Activated CD8-positive, alpha-beta memory T cell treated with anti-CD3 and anti-CD28 coated beads for 36 hours (primary cell): ENCODE measurements around the gene ELOA. TPM values are rescaled to one million over a fixed set of nuclear protein-coding genes. Genes with fewer than 3 reads are reported as not detected.
"Not testable (repeated sequence)": the region's sequence is repeated elsewhere in the genome, so short reads cannot be mapped to it uniquely, and the experiment has no call there.

Experiments used
- CTCF ChIA-PET: fragments of 350-600 bp; sonication (Branson Sonifier 250); formaldehyde crosslinking; loops from one replicate; lab custom pipeline; 2021; ENCODE audit warnings: antibody characterized with exemption; lab: Charles Lee
- POLR2A ChIA-PET: fragments of 350-600 bp; sonication (Branson Sonifier 250); formaldehyde crosslinking; loops from one replicate; lab custom pipeline; 2021; ENCODE audit warnings: antibody characterized with exemption; lab: Charles Lee
- total RNA-seq, 2 experiments: library from RNA; stranded (reverse); gene quantifications; one replicate each; pipeline ENCODE4 v1.2.3, GENCODE V29; 2021

The ELOA gene
- total RNA-seq, 2 experiments from 2014 or later = 63.1 to 66.0 TPM

DNA sequence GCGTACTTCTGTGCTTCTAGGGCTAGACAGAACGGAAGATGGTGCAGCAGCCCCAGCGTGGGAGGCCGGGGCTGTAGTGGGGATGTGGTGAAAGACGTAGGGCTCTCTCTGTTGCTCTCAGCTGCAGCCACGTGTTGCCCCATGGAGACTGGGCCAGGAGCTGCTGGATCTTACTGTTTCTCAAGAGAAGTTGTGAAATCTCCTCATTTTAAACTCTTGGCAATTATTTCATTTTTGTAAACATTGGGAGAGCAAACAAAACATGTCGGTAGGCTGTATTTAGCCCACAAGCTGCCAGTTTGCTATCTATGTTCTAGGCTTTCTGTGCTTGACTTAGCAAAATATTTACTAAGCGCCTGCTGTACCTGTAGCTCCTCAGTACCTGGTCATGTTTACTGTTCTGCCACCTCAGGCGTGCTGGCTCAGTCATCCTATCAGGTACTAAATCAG lies 15.9 kb upstream of the ELOA start:
- POLR2A ChIA-PET = interaction anchor here (1.0 kb wide), 1 partner anchor 16 kb away, joined by 3 read pairs; the partner anchor contains the start of gene ELOA
- CTCF ChIA-PET = interaction anchor here (0.6 kb wide), 1 partner anchor 91 kb away, joined by 3 read pairs; no protein-coding TSS in a partner anchor

DNA sequence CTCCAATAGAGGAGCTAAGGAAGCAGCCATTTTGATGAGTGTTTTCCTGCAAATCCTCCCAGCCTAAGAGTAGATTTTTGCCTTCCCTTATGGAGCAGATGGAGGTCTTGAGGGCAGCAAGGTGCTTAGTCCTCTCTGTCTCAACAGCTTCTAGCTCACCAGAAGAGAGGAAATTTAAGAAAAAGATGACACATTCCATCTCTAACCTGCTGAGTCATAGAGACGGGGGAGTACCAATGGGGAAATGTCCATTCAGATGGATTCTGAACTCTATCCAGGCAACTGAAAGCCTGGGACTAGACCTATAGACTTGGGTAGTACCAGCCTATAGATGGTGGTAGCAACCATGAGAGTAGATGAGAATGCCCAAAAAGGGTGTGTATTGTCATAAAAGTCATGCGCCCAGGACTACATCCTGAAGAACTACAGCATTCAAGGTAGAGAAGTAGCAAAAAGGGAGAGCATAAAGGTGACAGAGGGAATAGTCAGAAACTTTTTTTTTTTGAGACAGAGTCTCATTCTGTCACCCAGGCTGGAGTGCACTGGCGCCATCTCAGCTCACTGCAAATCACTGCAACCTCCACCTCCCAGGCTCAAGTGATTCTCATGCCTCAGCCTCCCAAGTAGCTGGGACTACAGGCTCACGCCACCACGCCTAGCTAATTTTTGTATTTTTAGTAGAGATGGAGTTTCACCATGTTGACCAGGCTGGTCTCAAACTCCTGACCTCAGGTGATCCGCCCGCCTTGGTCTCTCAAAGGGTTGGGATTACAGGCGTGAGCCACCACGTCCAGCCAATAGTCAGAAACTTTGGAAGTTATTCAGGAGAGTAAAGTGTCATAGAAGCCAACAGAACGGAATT lies 10.7 kb upstream of the ELOA start:
- ChIA-PET POLR2A (interaction anchor here (1.2 kb wide), 1 partner anchor 11 kb away, joined by 3 read pairs; the partner anchor contains the start of gene ELOA), CTCF (interaction anchor here (0.5 to 1.3 kb wide), 2 partner anchors 33 to 741 kb away, joined by 3 to 4 read pairs; no protein-coding TSS in a partner anchor)

DNA sequence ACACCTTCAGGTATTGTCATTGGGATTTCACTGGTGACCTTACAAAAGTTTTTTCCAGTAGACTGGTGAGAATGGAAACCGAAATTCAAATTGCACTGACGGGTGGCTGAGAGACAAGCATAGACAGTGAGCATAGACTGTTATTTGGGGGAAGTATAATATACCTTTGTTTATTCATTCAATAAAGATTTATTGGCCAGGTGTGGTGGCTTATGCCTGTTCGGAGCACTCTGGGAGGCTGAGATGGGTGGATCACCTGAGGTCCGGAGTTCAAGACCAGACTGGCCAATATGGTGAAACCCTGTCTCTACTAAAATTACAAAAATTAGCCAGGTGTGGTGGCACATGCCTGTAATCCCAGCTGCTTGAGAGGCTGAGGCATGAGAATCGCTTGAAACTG lies 10.0 kb upstream of the ELOA start:
- POLR2A ChIA-PET = not testable (repeated sequence)

DNA sequence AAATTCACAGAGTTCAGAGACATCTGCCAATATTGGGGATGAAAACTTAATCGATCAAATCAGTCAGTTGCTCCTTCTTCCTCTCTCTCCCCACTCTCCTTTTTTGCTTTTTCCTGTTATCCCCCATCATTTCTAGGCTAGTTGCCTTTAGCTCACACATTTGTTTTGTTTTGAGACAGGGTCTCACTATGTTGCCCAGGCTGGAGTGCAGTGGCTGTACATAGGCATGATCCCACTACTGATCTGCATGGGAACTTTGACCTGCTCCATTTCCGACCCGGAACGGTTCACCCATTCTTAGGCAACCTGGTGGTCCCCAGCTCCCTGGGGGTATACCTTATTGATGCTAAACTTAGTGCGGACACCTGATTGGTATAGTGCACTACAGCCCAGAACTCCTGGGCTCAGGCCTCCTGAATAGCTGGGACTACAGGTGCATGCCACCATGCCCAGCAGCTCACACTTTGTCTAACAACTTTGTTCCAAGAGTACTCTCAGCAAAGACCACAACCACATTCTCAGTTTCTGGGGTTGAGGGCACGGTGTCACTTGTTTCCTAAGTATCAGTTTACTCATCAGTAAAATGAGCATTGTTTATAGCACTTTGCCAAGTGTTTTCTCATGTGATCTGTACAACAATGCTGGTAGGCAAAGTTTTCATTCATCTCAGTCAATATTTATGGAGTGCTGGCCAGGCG lies 6.7 kb upstream of the ELOA start:
- CTCF ChIA-PET = no interaction called here
- POLR2A ChIA-PET = interaction anchor here (0.6 kb wide), 1 partner anchor 15 kb away, joined by 5 read pairs; no protein-coding TSS in a partner anchor

More for the DNA sequence above, 10.0 kb upstream of the ELOA start:
- CTCF ChIA-PET = not testable (repeated sequence)

DNA sequence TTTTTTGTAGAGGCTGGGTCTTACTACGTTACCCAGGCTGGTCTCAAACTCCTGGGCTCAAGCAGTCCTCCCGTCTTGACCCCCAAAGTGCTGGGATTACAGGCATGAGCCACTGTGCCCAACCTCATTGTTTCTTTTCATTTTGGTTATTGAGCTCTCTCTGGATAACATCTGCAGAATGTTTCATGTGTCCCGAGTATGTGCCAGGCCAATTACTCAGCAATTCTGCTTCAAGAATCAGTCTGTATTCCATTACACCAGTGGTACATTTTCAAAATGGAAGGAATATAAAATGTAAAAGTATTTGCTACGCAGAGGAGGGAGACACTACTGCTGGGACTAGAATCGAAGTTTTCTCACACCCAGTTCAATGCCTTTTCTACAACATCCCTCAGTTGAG lies 1.7 kb upstream of the ELOA start:
- ChIA-PET POLR2A (no interaction called here), CTCF (interaction anchor here (1.4 kb wide), 1 partner anchor 13 kb away, joined by 3 read pairs; no protein-coding TSS in a partner anchor)

DNA sequence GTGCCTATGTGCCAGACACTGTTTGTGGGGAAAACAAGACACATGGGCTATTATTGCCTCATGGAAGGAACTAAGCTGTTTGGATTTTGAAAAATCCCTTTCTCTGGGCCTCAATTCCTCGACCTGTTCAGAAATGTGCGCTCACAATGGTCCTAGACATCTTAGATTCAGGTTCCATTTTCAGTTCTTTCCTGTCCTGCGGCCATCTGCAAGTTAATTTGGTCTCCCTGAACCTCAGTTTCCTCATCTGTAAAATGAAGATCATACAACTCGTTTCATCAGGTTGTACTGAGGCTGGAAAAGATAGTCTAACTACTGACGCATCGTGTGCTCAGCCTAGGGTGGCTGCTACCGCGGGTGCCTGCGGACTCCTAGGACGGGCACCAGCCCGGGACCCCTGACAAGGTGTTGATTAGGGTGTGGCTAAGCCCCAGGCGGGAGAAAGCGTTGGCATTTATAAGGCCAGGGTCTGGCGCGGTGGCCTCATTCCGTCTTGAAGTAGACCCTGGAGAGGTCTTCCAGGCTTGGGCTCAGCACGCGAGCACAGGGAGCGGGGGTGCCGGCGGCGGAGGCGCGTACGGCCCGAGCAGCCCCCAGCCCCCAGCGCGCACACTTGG lies 493 bp upstream of the ELOA start:
- POLR2A ChIA-PET = interaction anchor here (1.0 to 1.8 kb wide), 3 partner anchors 11 to 51 kb away, joined by 3 to 8 read pairs (median 4); partner anchors contain the start of genes PITHD1 and RPL11
- CTCF ChIA-PET = interaction anchor here (2.1 kb wide), 1 partner anchor 51 kb away, joined by 6 read pairs; the partner anchor contains the start of gene RPL11

DNA sequence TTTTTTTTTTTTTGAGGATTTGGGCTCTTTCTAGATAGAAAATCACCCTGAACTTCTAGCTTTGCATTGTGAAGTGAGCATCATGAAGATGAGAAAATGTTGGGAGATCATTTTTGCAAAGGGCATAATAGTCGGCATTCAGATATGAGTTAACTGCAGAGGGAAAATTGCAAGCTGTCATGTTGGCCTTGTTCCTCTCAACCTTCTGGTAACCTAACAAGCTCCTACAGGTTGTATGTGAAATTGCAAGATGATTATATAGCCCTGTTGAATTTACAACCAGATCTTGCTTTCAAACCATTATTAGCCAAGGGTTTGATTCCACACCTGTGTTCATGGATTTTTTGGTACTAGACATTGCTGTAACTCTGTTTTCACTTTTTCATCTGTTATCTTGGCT lies 2.2 kb downstream of the ELOA start:
- POLR2A ChIA-PET = interaction anchor here (0.8 to 1.5 kb wide), 2 partner anchors 33 to 1293 kb away, joined by 5 read pairs; partner anchors contain the start of gene PITHD1
- CTCF ChIA-PET = interaction anchor here (2.6 kb wide), 1 partner anchor 25 kb away, joined by 8 read pairs; no protein-coding TSS in a partner anchor

DNA sequence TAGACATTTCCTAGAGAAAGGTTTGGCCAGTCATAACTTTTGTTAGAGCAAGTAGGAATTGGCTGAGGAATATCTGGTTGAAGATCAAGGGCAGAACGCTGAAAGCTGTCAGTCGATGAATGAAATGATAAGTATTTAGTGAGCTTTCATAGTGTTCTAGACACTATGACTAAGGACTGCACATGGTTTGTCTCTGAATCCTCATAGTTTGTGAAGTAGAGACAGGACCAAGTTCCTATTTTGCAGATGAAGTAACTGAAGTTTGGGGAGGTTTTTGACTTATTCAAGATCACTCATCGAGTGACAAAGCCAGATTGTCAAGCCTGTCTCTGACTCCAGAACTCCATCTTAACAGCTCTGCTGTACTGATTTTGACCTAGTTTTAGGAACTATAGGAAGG lies 4.7 kb downstream of the ELOA start:
- POLR2A ChIA-PET = no interaction called here
- CTCF ChIA-PET = interaction anchor here (2.4 kb wide), 1 partner anchor 24 kb away, joined by 7 read pairs; no protein-coding TSS in a partner anchor

DNA sequence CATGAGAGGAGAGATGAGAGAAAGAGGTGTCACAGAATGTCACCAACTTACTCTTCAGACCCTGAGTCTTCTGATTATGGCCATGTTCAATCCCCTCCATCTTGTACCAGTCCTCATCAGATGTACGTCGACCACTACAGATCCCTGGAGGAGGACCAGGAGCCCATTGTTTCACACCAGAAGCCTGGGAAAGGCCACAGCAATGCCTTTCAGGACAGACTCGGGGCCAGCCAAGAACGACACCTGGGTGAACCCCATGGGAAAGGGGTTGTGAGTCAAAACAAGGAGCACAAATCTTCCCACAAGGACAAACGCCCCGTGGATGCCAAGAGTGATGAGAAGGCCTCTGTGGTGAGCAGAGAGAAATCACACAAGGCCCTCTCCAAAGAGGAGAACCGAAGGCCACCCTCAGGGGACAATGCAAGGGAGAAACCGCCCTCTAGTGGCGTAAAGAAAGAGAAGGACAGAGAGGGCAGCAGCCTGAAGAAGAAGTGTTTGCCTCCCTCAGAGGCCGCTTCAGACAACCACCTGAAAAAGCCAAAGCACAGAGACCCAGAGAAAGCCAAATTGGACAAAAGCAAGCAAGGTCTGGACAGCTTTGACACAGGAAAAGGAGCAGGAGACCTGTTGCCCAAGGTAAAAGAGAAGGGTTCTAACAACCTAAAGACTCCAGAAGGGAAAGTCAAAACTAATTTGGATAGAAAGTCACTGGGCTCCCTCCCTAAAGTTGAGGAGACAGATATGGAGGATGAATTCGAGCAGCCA lies 8.0 kb downstream of the ELOA start:
- POLR2A ChIA-PET = interaction anchor here (0.7 kb wide), 1 partner anchor 39 kb away, joined by 4 read pairs; no protein-coding TSS in a partner anchor
- CTCF ChIA-PET = interaction anchor here (0.6 to 0.9 kb wide), 2 partner anchors 13 to 750 kb away, joined by 3 read pairs; no protein-coding TSS in a partner anchor

DNA sequence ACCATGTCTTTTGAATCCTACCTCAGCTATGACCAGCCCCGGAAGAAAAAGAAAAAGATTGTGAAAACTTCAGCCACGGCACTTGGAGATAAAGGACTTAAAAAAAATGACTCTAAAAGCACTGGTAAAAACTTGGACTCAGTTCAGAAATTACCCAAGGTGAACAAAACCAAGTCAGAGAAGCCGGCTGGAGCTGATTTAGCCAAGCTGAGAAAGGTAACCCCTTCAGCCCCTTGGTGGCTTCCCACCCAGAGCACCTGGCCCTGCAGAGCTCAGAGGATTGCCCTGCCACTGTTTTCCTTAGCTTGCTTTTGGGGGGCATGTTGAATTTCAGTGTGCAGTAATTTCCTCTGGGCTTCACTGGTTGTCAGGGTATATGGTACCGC lies 8.5 kb downstream of the ELOA start:
- CTCF ChIA-PET = interaction anchor here (0.6 to 0.9 kb wide), 2 partner anchors 14 to 750 kb away, joined by 3 read pairs; no protein-coding TSS in a partner anchor
- POLR2A ChIA-PET = interaction anchor here (0.7 kb wide), 1 partner anchor 39 kb away, joined by 4 read pairs; no protein-coding TSS in a partner anchor

DNA sequence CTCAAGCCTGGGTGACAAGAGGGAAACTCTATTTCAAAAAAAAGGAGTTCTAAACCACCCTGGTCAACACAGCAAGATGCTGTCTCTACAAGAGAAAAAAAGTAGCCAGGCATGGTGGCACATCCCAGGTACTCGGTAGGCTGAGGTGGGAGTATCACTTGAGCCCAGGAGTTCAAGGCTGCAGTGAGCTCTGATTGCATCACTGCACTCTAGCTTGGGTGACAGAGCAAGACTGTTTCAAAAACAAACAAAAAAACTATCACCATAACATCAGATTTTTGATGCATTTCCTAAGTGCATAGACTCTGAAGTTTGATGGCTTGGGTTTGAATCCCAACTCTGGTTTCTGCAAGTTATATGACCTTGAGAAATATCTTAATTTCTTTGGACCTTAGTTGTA lies 9.6 kb downstream of the ELOA start:
- ChIA-PET POLR2A (interaction anchor here (0.6 kb wide), 1 partner anchor 94 kb away, joined by 5 read pairs; no protein-coding TSS in a partner anchor), CTCF (no interaction called here)

DNA sequence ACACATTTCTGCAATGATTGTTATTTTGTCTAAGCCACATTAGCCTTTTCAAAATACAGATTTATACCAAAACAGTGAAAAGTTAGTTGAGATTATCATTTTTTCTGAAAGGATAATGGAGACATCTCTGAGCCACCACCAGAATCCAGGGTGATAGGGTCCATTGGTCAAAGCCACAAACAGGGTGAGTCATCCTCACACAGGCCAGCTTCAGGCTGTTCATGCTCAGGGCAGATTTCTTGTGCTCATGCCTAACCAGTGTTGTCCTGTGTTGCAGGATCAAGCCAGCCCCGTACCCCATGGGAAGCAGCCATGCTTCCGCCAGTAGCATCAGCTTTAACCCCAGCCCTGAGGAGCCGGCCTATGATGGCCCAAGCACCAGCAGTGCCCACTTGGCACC lies 13.4 kb downstream of the ELOA start:
- ChIA-PET CTCF (no interaction called here), POLR2A (no interaction called here)

DNA sequence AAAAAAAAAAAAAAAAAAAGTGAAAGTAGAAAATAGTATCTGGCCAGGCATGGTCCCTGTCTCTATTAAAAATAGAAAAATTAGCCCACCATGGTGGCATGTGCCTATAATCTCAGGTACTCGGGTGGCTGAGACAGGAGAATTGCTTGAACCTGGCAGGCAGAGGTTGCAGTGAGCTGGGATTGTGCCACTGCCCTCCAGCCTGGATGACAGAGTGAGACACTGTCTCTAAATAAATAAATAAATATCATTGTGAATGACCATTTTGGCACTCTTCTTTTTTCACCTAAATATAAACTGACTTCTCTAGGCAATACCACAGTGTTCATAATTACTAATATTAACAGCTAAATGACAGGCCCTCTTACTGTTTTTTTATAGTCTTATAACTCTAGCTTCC lies 14.5 kb downstream of the ELOA start:
- ChIA-PET CTCF (interaction anchor here (0.7 kb wide), 1 partner anchor 85 kb away, joined by 3 read pairs; no protein-coding TSS in a partner anchor), POLR2A (interaction anchor here (0.6 to 1.0 kb wide), 2 partner anchors 10 to 64 kb away, joined by 4 to 5 read pairs; no protein-coding TSS in a partner anchor)

DNA sequence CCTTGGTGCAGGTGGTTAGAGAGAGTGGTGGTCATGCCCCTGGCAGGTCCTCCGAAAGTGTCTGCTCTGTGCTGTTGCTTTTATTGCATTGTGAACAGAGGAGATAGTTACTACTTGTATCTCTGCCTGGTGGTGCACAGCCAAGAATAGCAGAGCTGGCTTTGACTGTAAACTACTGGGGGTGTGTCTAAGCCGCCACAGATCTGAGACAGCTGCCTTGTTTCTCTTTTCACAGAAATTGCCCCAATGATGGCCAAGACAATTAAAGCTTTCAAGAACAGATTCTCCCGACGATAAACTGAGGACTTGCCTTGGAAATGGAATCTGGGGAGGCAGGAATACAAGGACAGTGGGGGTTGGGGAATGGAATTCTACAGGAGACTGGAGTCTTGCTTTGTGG lies 16.0 kb downstream of the ELOA start:
- ChIA-PET POLR2A (no interaction called here), CTCF (interaction anchor here (1.1 kb wide), 1 partner anchor 13 kb away, joined by 3 read pairs; no protein-coding TSS in a partner anchor)

DNA sequence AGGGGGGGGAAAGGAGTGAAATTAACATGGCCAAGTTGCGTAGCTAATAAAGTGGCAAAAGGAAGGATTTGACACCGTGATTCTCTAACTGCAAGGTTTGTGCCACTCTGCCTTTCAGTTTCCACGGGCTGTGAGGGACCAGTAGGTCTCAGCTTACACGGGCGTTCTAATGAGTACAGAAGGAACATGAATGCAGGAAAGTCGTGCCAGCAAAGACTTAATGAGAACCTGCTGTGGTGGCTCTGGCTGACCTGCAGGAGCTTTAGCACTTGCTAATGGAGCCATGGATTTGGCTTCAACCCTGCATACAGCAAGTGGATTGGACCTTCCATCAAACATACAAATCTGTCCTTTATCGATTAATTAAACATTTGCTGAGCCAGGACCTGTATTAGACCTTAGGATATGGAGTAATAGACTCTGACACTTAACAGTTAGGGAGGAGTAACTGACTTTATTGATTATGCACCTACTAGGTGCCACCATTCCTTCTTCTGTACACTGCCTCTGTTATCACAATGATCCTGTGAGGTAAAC lies 19.8 kb downstream of the ELOA start:
- ChIA-PET POLR2A (interaction anchor here (0.6 kb wide), 1 partner anchor 25 kb away, joined by 7 read pairs; no protein-coding TSS in a partner anchor), CTCF (interaction anchor here (3.0 kb wide), 1 partner anchor 8 kb away, joined by 8 read pairs; no protein-coding TSS in a partner anchor)

DNA sequence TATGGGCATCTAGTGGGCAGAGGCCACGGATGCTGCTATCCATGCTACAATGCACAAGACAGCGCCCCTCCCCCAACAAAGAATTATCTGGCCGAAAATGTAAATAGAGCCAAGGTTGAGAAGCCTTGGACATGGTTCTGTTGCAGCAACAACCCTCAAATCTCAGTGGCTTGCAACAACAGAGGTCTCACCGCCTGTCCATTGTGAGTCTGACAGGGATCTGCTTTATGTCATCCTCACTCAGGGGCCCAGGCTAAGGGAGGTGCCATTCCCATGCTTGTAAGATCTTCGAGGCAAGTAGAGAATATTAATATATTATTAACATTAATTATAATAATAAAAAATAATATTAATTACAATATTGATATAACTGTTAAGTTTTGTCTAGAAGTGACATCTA lies 25.5 kb downstream of the ELOA start:
- CTCF ChIA-PET = no interaction called here
- POLR2A ChIA-PET = interaction anchor here (0.7 kb wide), 1 partner anchor 10 kb away, joined by 4 read pairs; no protein-coding TSS in a partner anchor
